HEK293 (cell line): ENCODE measurements around the gene FES.

Source experiments
- GFI1B ChIP-seq: fragments of 450-650 bp; formaldehyde crosslinking; IDR thresholded peaks from 2 replicates; pipeline ENCODE4 v1.5.1; 2016; ENCODE audit warnings: missing biosample characterization, missing genetic modification characterization
- HOXC10 ChIP-seq: sonication (generic); formaldehyde crosslinking; IDR thresholded peaks from 2 replicates; pipeline ENCODE4 v1.8.1; 2023; ENCODE audit warnings: mild to moderate bottlenecking, missing genetic modification reagents
- IKZF3 ChIP-seq: fragments of 450-650 bp; IDR thresholded peaks from 2 replicates; pipeline ENCODE4 v1.5.0; 2018; ENCODE audit warnings: missing biosample characterization, mild to moderate bottlenecking, missing genetic modification characterization, moderate library complexity
- OSR2 ChIP-seq: fragments of 450-650 bp; formaldehyde crosslinking; IDR thresholded peaks from 2 replicates; pipeline ENCODE4 v1.5.1; 2016; ENCODE audit warnings: missing biosample characterization, missing genetic modification characterization
- PATZ1 ChIP-seq: fragments of 450-650 bp; formaldehyde crosslinking; IDR thresholded peaks from 2 replicates; pipeline ENCODE4 v1.5.1; 2016; ENCODE audit warnings: missing biosample characterization, missing genetic modification characterization
- PRDM4 ChIP-seq: fragments of 450-650 bp; formaldehyde crosslinking; IDR thresholded peaks from 2 replicates; pipeline ENCODE4 v1.5.1; 2017; ENCODE audit warnings: missing biosample characterization, missing genetic modification characterization
- SALL2 ChIP-seq: fragments of 450-650 bp; formaldehyde crosslinking; IDR thresholded peaks from 2 replicates; pipeline ENCODE4 v1.5.0; 2017; ENCODE audit warnings: missing biosample characterization, mild to moderate bottlenecking, missing genetic modification characterization, borderline replicate concordance
- SP2 ChIP-seq: fragments of 450-650 bp; formaldehyde crosslinking; IDR thresholded peaks from 2 replicates; pipeline ENCODE4 v1.5.1; 2016; ENCODE audit warnings: missing biosample characterization, missing genetic modification characterization
- SP7 ChIP-seq: fragments of 450-650 bp; formaldehyde crosslinking; IDR thresholded peaks from 2 replicates; pipeline ENCODE4 v1.5.1; 2016; ENCODE audit warnings: missing biosample characterization, missing genetic modification characterization
- TRIM28 ChIP-seq: IDR thresholded peaks from 2 replicates; pipeline ENCODE4 v1.6.1; 2011; ENCODE audit warnings: low read length, control low read depth, borderline replicate concordance
- YY2 ChIP-seq: fragments of 450-650 bp; formaldehyde crosslinking; IDR thresholded peaks from 2 replicates; pipeline ENCODE4 v1.5.1; 2016; ENCODE audit warnings: missing biosample characterization, missing genetic modification characterization
- ZBTB17 ChIP-seq: fragments of 450-650 bp; formaldehyde crosslinking; IDR thresholded peaks from 2 replicates; pipeline ENCODE4 v1.5.1; 2016; ENCODE audit warnings: missing biosample characterization, missing genetic modification characterization
- ZBTB26 ChIP-seq: fragments of 450-650 bp; formaldehyde crosslinking; optimal IDR thresholded peaks from 2 replicates; pipeline ENCODE3; 2016; ENCODE audit warnings: missing biosample characterization, mild to moderate bottlenecking, missing genetic modification characterization
- ZBTB44 ChIP-seq: fragments of 450-650 bp; IDR thresholded peaks from 2 replicates; pipeline ENCODE4 v1.5.1; 2018; ENCODE audit warnings: missing biosample characterization, mild to moderate bottlenecking, missing genetic modification characterization
- ZEB2 ChIP-seq: fragments of 450-650 bp; formaldehyde crosslinking; IDR thresholded peaks from 2 replicates; pipeline ENCODE4 v1.5.1; 2016; ENCODE audit warnings: missing biosample characterization, missing genetic modification characterization
- ZIC2 ChIP-seq: fragments of 450-650 bp; formaldehyde crosslinking; IDR thresholded peaks from 2 replicates; pipeline ENCODE4 v1.5.1; 2016; ENCODE audit warnings: missing biosample characterization, missing genetic modification characterization
- ZNF114 ChIP-seq: fragments of 450-650 bp; formaldehyde crosslinking; IDR thresholded peaks from 2 replicates; pipeline ENCODE4 v1.5.0; 2017; ENCODE audit warnings: missing biosample characterization, missing genetic modification characterization
- ZNF362 ChIP-seq: fragments of 450-650 bp; formaldehyde crosslinking; IDR thresholded peaks from 2 replicates; pipeline ENCODE4 v1.5.1; 2016; ENCODE audit warnings: missing biosample characterization, missing genetic modification characterization
- ZNF366 ChIP-seq: fragments of 450-650 bp; formaldehyde crosslinking; conservative IDR thresholded peaks from 2 replicates; pipeline ENCODE4 v1.5.1; 2016; ENCODE audit warnings: missing biosample characterization, missing genetic modification characterization
- ZNF391 ChIP-seq: fragments of 450-650 bp; formaldehyde crosslinking; IDR thresholded peaks from 2 replicates; pipeline ENCODE4 v1.5.1; 2016; ENCODE audit warnings: low read depth, missing biosample characterization, missing genetic modification characterization, borderline replicate concordance
- ZNF398 ChIP-seq: fragments of 450-650 bp; formaldehyde crosslinking; IDR thresholded peaks from 2 replicates; pipeline ENCODE4 v1.5.1; 2017; ENCODE audit warnings: missing biosample characterization, missing genetic modification characterization
- ZNF48 ChIP-seq: fragments of 450-650 bp; formaldehyde crosslinking; IDR thresholded peaks from 2 replicates; pipeline ENCODE4 v1.5.1; 2016; ENCODE audit warnings: missing biosample characterization, missing genetic modification characterization
- ZNF510 ChIP-seq: fragments of 450-650 bp; formaldehyde crosslinking; IDR thresholded peaks from 2 replicates; pipeline ENCODE4 v1.5.1; 2018; ENCODE audit warnings: mild to moderate bottlenecking, missing genetic modification characterization, missing biosample characterization; ENCODE audit not compliant: insufficient replicate concordance
- ZNF529 ChIP-seq: fragments of 450-650 bp; formaldehyde crosslinking; IDR thresholded peaks from 2 replicates; pipeline ENCODE4 v1.5.1; 2017; ENCODE audit warnings: missing genetic modification characterization, missing biosample characterization; ENCODE audit not compliant: insufficient replicate concordance
- ZNF596 ChIP-seq: fragments of 450-650 bp; IDR thresholded peaks from 2 replicates; pipeline ENCODE4 v1.5.0; 2018; ENCODE audit warnings: missing biosample characterization, mild to moderate bottlenecking, missing genetic modification characterization, moderate library complexity
- ZNF658 ChIP-seq: fragments of 450-650 bp; formaldehyde crosslinking; IDR thresholded peaks from 2 replicates; pipeline ENCODE4; 2016; ENCODE audit warnings: missing biosample characterization, missing genetic modification characterization
- ZNF677 ChIP-seq: fragments of 450-650 bp; IDR thresholded peaks from 2 replicates; pipeline ENCODE4 v1.5.0; 2018; ENCODE audit warnings: missing biosample characterization, mild to moderate bottlenecking, missing genetic modification characterization, moderate library complexity
- ZNF76 ChIP-seq: fragments of 450-650 bp; formaldehyde crosslinking; IDR thresholded peaks from 2 replicates; pipeline ENCODE4; 2016; ENCODE audit warnings: low read depth, missing biosample characterization, missing genetic modification characterization, borderline replicate concordance
- ZSCAN23 ChIP-seq: fragments of 450-650 bp; formaldehyde crosslinking; IDR thresholded peaks from 2 replicates; pipeline ENCODE4 v1.5.1; 2016; ENCODE audit warnings: missing biosample characterization, missing genetic modification characterization

The FES gene

GRCh38 chr15:90872486-90873184 lies 11.7 kb upstream of the FES start (continued):
- TF ChIP-seq ZBTB26 (tag by site-specific recombination) (no peak), HOXC10 (CRISPR knock-in tag) (0 out of 2 replicates have a peak, but pooled peaks have one; percentile 35), ZNF510 (tag by site-specific recombination) (no peak), ZNF398 (tag by site-specific recombination) (no peak), ZNF658 (no peak), ZSCAN23 (no peak), SALL2 (no peak), IKZF3 (tag by site-specific recombination) (no peak), ZNF391 (tag by site-specific recombination) (no peak), TRIM28 (no peak), ZIC2 (tag by site-specific recombination) (peak; percentile 86), PRDM4 (tag by site-specific recombination) (no peak), ZNF677 (tag by site-specific recombination) (0 out of 2 replicates have a peak, but pooled peaks have one; percentile 25), ZNF366 (tag by site-specific recombination) (no peak), ZNF76 (no peak), ZNF48 (tag by site-specific recombination) (no peak), OSR2 (tag by site-specific recombination) (no peak), SP7 (tag by site-specific recombination) (peak; percentile 13; the same call in 1 of the 2 replicates), SP2 (tag by site-specific recombination) (no peak), ZNF362 (tag by site-specific recombination) (no peak), ZBTB17 (tag by site-specific recombination) (0 out of 2 replicates have a peak, but pooled peaks have one; percentile 24), ZNF529 (tag by site-specific recombination) (no peak), PATZ1 (tag by site-specific recombination) (no peak), ZNF114 (tag by site-specific recombination) (no peak), YY2 (tag by site-specific recombination) (no peak), ZNF596 (tag by site-specific recombination) (no peak), ZBTB44 (no peak), ZEB2 (0 out of 2 replicates have a peak, but pooled peaks have one; percentile 16), GFI1B (no peak)
